Right renal pelvis (tissue), 4 donors: Measurements from ENCODE around the gene RNF34. TPM values are rescaled to one million over a fixed set of nuclear protein-coding genes. Genes with fewer than 3 reads are reported as not detected.

Source experiments
- DNase-seq, 4 donors: peaks; one replicate each; pipeline ENCODE4 v3.0.0-alpha.2; 2013; ENCODE audit warnings: low read depth in 4 of 4, low spot score in 3 of 4, missing footprints in 1 of 4
- polyA plus RNA-seq, 4 donors: library from polyadenylated mRNA; unstranded; fragments of 120-200 nt; gene quantifications; one replicate each; pipeline ENCODE4 v1.2.1, GENCODE V29; 2013; ENCODE audit not compliant: insufficient read length in 4 of 4

RNF34 gene
- polyA plus RNA-seq, 4 donors: 37.3 to 43.5 (median 38.7) TPM

GRCh38 chr12:121461048-121461447 is 61.1 kb downstream of the RNF34 start:
- no peak for DNase-seq

GRCh38 chr12:121464331-121464730 is 64.4 kb downstream of the RNF34 start:
- no peak for DNase-seq

- DNase-seq: no peak
Measured at GRCh38 chr12:121465921-121466793, 66.2 kb downstream of the RNF34 start.

GRCh38 chr12:121466794-121467637 is 67.1 kb downstream of the RNF34 start:
- DNase-seq: peak; percentile 64 to 83 (median 82)

GRCh38 chr12:121467638-121468498 is 68.0 kb downstream of the RNF34 start:
- DNase-seq: no peak

GRCh38 chr12:121468499-121468801 is 68.5 kb downstream of the RNF34 start:
- no peak for DNase-seq

- DNase-seq: no peak
Measured at GRCh38 chr12:121470751-121471150, 70.8 kb downstream of the RNF34 start.

- no peak for DNase-seq
Measured at GRCh38 chr12:121472150-121472905, 72.4 kb downstream of the RNF34 start.

Other genes with a start within 250 kb of the RNF34 start
- gene P2RX4, start 190.0 kb upstream of the RNF34 start, polyA plus RNA-seq: 10 to 100 TPM; 32.1 to 38.8 (median 33.8) TPM
- gene CAMKK2, start 103.4 kb upstream of the RNF34 start, polyA plus RNA-seq: 10 to 100 TPM; 34.2 to 35.1 (median 34.7) TPM
- 100 to 1,000 TPM; 131 to 150 (median 140) TPM for gene ANAPC5, start 47.7 kb upstream of the RNF34 start, polyA plus RNA-seq
- 10 to 100 TPM; 71.5 to 75.8 (median 74.1) TPM for gene KDM2B, start 180.9 kb downstream of the RNF34 start, polyA plus RNA-seq
- gene ORAI1, start 226.4 kb downstream of the RNF34 start, polyA plus RNA-seq: 10 to 100 TPM; 12.8 to 16.9 (median 13.7) TPM